HCEC 1CT (cell line): ENCODE data around the gene PGK1.
"Not testable (repeated sequence)": the region's sequence is repeated elsewhere in the genome, so short reads cannot be mapped to it uniquely, and the experiment has no call there.

Source experiments
- DNase-seq: peaks from one replicate; pipeline ENCODE4 v3.0.0-alpha.2; 2017

The PGK1 gene

DNA sequence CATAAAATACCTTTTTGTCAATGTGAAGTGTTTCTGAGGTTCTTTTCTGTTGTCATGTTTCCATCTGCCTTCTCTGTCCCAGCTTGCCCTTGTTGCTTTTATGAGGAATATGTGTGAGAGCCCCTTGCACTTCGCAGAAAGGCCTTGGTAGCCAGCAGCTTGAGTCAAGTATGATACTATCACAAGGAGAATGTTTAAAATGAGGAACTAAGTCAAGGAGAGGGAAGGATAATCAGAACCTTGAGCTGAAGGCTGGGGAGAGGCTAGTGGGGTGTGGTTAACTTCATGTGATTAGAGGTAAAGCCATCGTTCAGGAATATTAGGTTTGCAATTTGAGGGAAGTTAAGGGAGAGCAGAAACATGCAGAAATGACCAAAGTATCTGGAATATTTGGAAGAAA is 12.7 kb downstream of the PGK1 start:
- DNase-seq = no peak

GRCh38 chrX:78118628-78119027 is 14.6 kb downstream of the PGK1 start:
- no peak for DNase-seq

DNA sequence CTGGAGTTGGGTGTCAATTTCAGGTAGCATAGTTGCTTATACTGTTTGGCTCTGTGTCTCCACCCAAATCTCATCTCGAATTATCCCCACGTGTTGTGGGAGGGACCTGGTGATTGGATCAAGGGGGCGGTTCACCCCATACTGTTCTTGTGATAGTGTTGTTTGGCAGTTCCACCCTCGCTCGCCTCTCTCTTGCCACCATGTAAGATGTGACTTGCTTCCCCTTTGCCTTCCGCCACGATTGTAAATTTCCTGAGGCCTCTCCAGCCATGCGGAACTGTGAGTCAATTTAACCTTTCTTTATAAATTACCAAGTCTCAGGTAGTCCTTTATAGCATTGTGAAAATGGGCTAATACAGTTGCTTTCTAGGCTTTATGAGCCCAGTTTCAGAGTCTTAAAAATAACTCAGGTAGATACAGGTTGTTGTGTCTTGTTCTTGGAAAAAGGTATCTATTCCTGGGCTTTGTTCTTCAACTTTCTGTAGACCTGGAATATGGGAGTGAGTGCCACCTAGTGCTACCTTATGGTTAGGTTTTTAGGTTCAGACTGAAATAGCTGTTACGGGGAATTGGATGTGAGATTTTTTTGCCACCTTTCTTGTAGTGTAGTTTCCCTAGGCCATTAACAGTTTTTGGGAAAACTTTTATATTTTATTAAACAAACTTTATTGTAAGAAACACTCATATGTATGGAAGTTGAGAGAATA is 15.6 kb downstream of the PGK1 start:
- no peak for DNase-seq

DNA sequence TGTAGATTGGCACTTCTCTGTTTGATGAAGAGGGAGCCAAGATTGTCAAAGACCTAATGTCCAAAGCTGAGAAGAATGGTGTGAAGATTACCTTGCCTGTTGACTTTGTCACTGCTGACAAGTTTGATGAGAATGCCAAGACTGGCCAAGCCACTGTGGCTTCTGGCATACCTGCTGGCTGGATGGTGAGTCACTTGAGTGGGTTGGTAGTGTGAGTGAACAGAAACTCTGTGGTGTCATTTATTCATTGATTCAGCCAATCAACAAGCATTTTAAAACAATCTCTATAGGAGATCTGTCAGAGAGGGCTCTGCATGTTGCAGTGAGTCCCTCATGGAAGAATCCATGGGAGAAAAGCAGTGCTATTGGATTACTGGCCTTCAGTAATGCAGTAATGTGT is 19.1 kb downstream of the PGK1 start:
- peak; percentile 25 for DNase-seq

DNA sequence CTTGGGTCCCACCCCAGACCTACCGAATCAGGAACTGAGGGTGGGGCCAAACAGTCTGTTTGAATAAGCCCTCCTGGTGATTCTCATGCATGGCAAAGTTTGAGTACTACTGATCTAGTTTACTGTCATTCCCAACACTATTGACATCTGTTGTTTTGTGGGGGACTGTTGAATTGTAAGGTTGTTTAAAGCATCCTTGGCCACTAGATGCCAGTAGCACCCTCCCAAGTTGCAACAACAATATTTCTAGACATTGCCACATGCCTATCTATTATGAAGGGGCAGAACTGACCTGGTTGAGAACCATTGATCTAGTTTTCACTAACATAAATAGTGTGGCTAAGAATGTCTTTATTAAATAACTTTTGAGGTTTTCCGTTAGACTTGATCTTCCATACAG is 20.3 kb downstream of the PGK1 start:
- DNase-seq = no peak

DNA sequence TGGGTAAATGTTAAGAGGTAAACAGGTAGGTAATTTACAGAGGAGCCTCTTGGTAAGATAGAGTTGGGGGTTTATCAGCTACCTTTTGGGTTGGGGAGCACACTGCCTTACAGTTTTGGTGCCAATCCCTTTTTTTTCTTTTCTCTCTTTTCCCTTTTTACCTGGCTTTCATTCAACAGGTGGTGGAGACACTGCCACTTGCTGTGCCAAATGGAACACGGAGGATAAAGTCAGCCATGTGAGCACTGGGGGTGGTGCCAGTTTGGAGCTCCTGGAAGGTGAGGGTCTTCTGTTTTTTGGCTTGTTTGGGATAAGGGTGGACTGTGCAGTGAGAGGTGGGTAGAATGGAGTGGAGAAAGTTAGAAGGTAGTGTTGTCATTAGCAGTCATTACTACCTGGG is 21.1 kb downstream of the PGK1 start:
- no peak for DNase-seq

- not testable (repeated sequence) for DNase-seq
Measured at GRCh38 chrX:78125781-78126180, 21.7 kb downstream of the PGK1 start.

DNA sequence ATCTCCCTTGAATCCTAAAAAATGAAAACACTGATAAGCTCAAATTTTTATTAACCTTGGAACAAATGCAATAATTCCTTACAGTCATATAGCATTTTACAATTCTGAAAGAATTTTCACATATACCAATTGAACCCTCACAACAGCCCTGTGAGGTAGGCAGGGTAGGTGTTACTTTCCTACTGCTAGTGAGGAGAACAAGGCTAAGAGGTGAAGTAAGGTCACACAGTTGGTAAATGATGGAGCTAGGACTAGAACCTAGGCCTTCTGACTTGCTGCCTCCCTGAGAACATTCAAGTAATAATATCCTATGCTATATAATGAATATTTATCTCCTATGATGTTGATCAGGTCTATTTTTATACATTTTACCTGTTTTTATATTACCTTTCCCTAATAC is 25.7 kb downstream of the PGK1 start:
- DNase-seq = no peak

- no peak for DNase-seq
Measured at GRCh38 chrX:78130396-78130795, 26.3 kb downstream of the PGK1 start.

DNA sequence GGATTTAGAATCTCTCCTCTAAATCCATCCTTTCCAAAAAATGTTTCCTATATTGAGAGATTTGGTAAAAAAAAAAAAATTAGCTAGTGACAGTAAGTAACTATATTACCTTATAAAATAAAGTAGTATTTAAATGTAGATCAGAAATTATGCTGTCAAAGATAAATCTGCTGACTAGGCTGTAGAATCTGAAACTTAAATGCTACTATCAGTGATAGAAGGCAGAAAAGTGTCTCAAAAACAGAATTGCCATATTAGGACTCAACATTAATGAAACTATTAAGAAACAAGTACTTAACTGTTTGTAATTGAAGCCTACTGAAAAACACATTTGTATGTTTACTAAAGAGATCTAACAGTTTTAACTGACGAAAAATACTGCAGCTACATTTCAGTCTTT is 27.1 kb downstream of the PGK1 start:
- no peak for DNase-seq

DNA sequence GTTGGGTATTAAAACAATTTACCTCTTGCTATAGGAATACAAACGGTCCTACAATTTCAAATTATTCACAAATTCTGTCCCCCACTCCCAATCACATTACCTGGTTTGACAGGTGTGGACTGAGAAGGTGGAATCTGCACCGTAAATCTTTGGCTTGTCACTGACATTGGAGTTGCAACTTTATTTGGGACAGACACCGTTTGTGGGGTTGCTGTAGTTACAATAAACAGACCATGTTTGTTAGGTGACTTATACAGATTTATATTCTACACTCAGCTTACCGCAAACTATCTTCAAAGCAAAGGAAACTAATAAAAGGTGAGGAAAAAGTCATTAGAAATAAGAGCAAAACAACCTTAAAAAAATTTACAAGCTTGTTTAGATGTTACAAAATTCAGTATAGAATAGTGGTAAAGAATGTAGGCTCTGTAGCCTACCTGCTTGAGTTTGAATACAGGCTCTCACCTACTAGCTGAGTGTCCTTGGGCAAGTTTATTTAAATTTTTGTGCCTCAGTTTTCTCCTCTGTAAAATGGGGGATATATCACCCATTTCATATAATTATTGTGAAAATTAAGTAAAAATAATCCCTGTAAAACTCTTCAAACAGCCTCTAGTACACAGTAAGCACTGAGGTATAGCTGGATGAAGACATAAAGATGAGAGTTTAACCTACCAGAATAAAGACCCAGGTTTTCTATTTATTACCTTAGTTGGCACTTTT is 29.4 kb downstream of the PGK1 start:
- no peak for DNase-seq

DNA sequence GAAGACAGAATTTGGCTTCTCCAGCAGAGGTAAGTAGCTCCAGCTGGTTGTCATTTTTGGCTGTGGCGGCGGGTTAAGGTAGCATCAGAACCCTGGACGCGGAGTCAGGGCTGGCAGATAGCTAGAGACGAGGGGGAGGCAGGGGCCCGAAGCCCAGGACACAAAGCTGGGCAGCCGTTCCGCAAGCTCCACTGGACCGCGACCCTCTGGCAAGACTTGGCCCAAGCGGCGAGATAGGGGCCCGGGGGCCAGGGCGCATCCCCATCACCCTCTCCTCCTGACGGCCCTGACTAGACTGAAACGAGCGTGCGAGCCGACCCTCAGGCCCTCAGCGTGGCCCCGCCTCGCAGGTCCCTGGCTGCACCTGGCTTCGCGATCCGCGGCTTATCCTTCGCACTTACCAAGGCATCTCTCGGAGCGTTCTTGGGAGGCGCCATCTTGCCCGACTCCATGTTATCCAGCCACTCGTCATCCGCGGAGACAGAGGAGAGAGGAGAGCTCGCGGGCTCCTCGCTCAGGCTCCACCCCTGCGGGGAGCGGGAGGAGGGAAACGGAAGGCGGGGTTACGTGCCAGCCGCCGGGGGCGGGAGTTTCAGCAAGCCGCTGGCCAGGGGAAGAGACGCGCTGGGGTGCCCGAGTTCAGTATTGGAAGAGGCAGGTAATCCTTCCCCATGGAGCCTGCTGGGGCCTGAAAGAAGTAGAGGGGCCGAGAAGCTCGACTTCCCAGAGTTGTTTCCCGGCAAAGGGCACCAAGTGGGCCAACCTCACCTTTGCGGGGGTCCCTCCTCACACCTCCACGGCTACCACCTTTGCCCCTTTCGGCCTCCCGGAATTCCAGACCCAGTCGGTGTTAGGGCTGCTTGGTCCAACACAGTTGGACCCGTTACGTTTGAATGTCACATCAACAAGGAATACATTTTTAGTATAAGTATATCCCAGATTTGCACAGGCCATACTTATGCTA is 35.4 kb downstream of the PGK1 start, which contains the start of gene TAF9B:
Gene TAF9B, minus strand, starts transcription at position 491 of the 964 bp plus-strand sequence. Its CDS starts 39 bp downstream, at position 452.
- DNase-seq = peak; percentile 76

DNA sequence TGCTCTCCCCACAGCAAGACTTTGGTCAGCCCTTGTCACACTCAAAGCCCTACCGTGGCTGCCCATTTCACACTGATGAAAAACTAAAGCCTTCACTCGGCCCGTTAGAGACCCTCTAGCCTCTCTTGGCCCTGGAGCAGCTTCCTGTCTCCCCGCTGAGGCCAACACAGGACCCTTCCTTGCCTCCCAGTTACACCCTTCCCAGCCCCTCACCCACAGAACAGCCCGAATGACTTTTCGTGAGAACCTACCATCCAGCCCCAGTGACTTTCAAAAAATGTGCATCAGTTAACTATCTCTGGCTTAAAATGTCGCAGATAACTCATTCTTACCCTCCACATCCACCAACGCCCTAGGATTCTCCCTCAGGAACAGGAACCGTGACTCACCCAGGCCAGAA is 36.2 kb downstream of the PGK1 start:
- DNase-seq = no peak

DNA sequence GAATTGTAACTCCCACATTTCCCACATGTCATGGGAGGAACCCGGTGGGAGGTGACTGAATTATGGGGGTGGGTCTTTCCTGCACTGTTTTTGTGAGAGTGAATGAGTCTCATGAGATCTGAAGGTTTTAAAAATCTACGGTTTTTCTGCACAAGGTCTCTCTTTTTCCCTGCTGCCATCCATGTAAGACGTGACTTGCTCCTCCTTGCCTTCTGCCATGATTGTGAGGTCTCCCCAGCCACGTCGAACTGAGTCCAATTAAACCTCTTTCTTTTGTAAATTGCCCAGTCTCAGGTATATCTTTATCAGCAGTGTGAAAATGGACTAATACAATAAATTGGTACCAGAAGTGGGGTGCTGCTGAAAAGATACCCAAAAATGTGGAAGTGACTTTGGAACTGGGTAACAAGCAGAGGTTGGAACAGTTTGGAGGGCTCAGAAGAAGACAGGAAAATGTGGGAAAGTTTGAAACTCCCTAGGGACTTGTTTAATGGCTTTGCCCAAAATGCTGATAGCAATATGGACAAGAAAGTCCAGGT is 43.0 kb downstream of the PGK1 start:
- not testable (repeated sequence) for DNase-seq

DNA sequence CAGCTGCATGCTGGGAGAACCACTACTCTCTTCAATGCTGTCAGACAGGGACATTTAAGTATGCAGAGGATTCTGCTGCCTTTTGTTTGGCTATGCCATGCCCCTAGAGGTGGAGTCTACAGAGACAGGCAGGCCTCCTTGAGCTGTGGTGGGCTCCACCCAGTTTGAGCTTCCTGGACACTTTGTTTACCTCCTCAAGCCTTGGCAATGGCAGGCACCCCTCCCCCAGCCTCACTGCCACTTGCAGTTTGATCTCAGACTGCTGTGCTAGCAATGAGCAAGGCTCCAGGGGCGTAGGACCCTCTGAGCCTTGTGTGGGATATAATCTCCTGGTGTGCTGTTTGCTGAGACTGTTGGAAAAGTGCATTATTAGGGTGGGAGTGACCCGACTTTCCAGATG is 53.3 kb downstream of the PGK1 start:
- DNase-seq = not testable (repeated sequence)

- not testable (repeated sequence) for DNase-seq
Measured at GRCh38 chrX:78157846-78158245, 53.8 kb downstream of the PGK1 start.

DNA sequence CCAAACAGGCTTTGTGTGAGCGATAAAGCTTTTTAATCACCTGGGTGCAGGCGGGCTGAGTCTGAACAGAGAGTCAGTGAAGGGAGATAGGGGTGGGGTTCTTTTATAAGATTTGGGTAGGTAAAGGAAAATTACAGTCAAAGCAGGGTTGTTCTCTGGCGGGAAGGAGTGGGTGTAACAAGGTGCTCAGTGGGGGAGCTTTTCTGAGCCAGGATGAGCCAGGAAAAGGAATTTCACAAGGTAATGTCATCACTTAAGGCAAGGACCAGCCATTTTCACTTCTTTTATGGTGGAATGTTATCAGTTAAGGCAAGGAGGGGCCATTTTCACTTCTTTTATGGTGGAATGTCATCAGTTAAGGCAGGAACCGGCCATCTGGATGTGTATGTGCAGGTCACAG is 56.7 kb downstream of the PGK1 start:
- not testable (repeated sequence) for DNase-seq

GRCh38 chrX:78163175-78163574 is 59.1 kb downstream of the PGK1 start:
- DNase-seq = not testable (repeated sequence)

DNA sequence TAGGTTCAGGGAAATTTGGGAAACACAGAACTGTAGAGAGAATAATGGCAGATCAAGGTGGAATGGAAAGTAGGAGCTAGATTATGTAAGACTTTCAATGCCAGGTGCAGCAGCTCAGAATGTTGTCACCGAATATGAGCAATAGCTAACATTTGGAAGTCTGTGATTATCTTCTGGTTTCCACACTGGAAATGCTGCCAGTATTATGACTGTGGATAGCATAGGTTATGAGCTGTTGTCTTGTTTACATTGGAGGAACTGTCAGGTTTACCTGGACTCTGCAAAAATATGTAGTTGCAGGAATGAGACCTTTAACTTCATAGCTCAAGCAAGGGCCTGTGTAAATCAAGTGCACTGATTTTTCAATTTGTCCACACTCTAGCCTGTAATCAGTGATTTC is 61.4 kb downstream of the PGK1 start:
- no peak for DNase-seq

DNA sequence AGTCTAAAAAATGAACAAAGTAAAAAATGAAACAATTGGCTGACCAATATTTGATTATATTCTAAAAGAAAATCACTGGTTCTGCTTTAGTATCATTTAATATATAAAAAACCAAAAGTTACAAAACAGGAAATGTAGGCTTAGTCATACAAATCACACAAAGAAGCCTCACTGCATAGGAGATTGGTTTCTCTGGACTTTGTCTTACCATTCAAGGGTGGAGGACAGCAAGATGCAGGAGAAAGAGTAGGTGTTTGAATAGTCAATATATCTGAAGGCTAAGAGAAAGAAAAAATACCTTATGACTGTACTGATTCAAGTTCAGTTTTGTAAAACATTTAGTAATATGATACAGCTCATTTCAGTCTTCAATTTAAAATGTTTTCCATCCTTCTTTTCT is 64.0 kb downstream of the PGK1 start:
- no peak for DNase-seq
